ENCODE data around the gene TNS1.

DNA sequence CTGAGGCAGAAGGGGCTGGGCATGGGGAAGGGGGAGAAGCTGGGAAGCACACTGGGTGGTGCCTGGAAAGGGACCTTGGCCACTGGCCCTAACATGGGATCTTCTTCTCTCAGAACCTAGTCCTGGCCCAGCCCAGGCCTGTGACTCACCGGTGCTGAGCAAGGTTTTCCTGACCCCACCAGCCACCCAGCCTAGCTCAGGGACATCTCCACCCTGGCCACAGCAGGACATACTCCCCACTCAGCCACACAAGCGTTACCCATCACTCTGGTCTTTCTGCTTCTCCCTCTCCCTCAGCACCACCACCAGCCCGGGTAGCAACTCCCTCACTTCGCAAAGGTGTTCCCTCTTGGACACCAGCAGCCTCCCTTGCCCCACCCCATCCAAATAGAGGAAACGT lies 22.8 kb downstream of the TNS1 start:
- TF ChIP-seq IFI16 (CRISPR knock-in tag; IDR thresholded peaks at IDR 0.05) (no peak), IRF2 (CRISPR knock-in tag; IDR thresholded peaks at IDR 0.05) (no peak), NFYB (IDR thresholded peaks at IDR 0.05; ENCODE audit: extremely low read depth, insufficient read length) (no peak), SMARCB1 (IDR thresholded peaks at IDR 0.05; ENCODE audit: insufficient read length, low read depth) (no peak), SETDB1 (IDR thresholded peaks at IDR 0.05; ENCODE audit: low read length) (no peak), ZNF586 (CRISPR knock-in tag; conservative IDR thresholded peaks at IDR 0.05) (no peak), TEAD1 (CRISPR knock-in tag; IDR thresholded peaks at IDR 0.05) (no peak), POLR2AphosphoS5 (IDR thresholded peaks at IDR 0.05; ENCODE audit: control insufficient read depth, insufficient read depth, low read depth, low read length) (no peak), FOXA1 (IDR thresholded peaks at IDR 0.05; ENCODE audit: borderline replicate concordance) (no peak), ZNF644 (tag; IDR thresholded peaks at IDR 0.05; ENCODE audit: low read depth) (no peak), E2F3 (CRISPR knock-in tag; IDR thresholded peaks at IDR 0.05) (no peak)
- TF ChIP-seq, protein P1, sequence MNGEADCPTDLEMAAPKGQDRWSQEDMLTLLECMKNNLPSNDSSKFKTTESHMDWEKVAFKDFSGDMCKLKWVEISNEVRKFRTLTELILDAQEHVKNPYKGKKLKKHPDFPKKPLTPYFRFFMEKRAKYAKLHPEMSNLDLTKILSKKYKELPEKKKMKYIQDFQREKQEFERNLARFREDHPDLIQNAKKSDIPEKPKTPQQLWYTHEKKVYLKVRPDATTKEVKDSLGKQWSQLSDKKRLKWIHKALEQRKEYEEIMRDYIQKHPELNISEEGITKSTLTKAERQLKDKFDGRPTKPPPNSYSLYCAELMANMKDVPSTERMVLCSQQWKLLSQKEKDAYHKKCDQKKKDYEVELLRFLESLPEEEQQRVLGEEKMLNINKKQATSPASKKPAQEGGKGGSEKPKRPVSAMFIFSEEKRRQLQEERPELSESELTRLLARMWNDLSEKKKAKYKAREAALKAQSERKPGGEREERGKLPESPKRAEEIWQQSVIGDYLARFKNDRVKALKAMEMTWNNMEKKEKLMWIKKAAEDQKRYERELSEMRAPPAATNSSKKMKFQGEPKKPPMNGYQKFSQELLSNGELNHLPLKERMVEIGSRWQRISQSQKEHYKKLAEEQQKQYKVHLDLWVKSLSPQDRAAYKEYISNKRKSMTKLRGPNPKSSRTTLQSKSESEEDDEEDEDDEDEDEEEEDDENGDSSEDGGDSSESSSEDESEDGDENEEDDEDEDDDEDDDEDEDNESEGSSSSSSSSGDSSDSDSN (IDR thresholded peaks at IDR 0.05; ENCODE audit: borderline replicate concordance in 1 of 2, low read depth in 2 of 2, low read length in 2 of 2), result no peak

Measured in K562 (cell line).